Endodermal cell (in vitro differentiated cells): Measurements from ENCODE around the gene KRTAP21-1. TPM values are rescaled to one million over a fixed set of nuclear protein-coding genes. Genes with fewer than 3 reads are reported as not detected.

Experiments
- DNase-seq: peaks from one replicate; pipeline ENCODE4 v3.0.0-alpha.2; 2017
- H3K27ac ChIP-seq: 2 replicates; pipeline ENCODE4 v1.5.1; 2013; ENCODE audit warnings: mild to moderate bottlenecking, low read depth, low read length, moderate library complexity
- H3K27me3 ChIP-seq: 2 replicates; pipeline ENCODE4 v1.6.1; 2013; ENCODE audit warnings: mild to moderate bottlenecking, low read length, moderate library complexity; ENCODE audit not compliant: insufficient read depth, control insufficient read depth, poor library complexity, severe bottlenecking
- H3K36me3 ChIP-seq: 2 replicates; pipeline ENCODE4 v1.7.0; 2013; ENCODE audit warnings: mild to moderate bottlenecking, low read length, moderate library complexity; ENCODE audit not compliant: control insufficient read depth, insufficient read depth
- H3K4me1 ChIP-seq: one replicate; pipeline ENCODE4 v1.7.0; 2013; ENCODE audit warnings: low read length; ENCODE audit not compliant: control insufficient read depth, insufficient read depth
- H3K4me3 ChIP-seq: 2 replicates; pipeline ENCODE4 v1.5.1; 2013; ENCODE audit warnings: mild to moderate bottlenecking, low read length, moderate library complexity
- H3K9ac ChIP-seq: 2 replicates; pipeline ENCODE4 v1.6.1; 2013; ENCODE audit warnings: mild to moderate bottlenecking, low read length, moderate library complexity; ENCODE audit not compliant: poor library complexity, severe bottlenecking; ENCODE audit errors: extremely low read depth
- H3K9me3 ChIP-seq: 2 replicates; pipeline ENCODE4 v1.6.1; 2013; ENCODE audit warnings: mild to moderate bottlenecking, low read length, moderate library complexity; ENCODE audit not compliant: control insufficient read depth
- H3K27ac Mint-ChIP-seq: 2 replicates; pipeline ENCODE4 v1.8.0; 2020; ENCODE audit warnings: mixed read lengths
- H3K27me3 Mint-ChIP-seq: 2 replicates; pipeline ENCODE4 v1.8.0; 2021; ENCODE audit warnings: mild to moderate bottlenecking, mixed read lengths; ENCODE audit not compliant: insufficient read depth
- H3K36me3 Mint-ChIP-seq: 2 replicates; pipeline ENCODE4 v1.8.0; 2020; ENCODE audit warnings: low read depth, mixed read lengths
- H3K4me1 Mint-ChIP-seq: 2 replicates; pipeline ENCODE4 v1.8.0; 2020; ENCODE audit warnings: mixed read lengths
- H3K4me3 Mint-ChIP-seq: 2 replicates; pipeline ENCODE4 v1.8.0; 2020; ENCODE audit warnings: mild to moderate bottlenecking, moderate library complexity, mixed read lengths
- H3K9me3 Mint-ChIP-seq: 2 replicates; pipeline ENCODE4 v1.8.0; 2020; ENCODE audit warnings: mild to moderate bottlenecking, mixed read lengths
- WGBS, 2 experiments: methylation state at CpG; one replicate each; pipeline versions ENCODE4 v1.1.5 to v1.1.7; 2013; ENCODE audit warnings: missing lambda C conversion rate in 2 of 2, mixed read lengths in 1 of 2; ENCODE audit not compliant: insufficient coverage in 1 of 2, insufficient read length in 1 of 2; 5-methylcytosine and 5-hydroxymethylcytosine counted together
- total RNA-seq, 2 donors: library from RNA; stranded (reverse); fragmentation: NEBNext Ultra II Directional in 1 of 2; extraction: Animal tissue kit (Norgen Biotek cat#: 25700) in 1 of 2; gene quantifications; 2 replicates in 1 of 2; 3 replicates in 1 of 2; pipeline ENCODE4 v1.2.1, GENCODE V29; 2021
- TF ChIP-seq, protein P1 (sequence below): fragments of 200-600 bp; sonication (generic); conservative IDR thresholded peaks from 2 replicates; pipeline ENCODE4 v1.5.0; 2021; ENCODE audit warnings: antibody characterized with exemption, mild to moderate bottlenecking

KRTAP21-1 gene
- total RNA-seq, 2 donors from 2014 or later: not detected

DNA sequence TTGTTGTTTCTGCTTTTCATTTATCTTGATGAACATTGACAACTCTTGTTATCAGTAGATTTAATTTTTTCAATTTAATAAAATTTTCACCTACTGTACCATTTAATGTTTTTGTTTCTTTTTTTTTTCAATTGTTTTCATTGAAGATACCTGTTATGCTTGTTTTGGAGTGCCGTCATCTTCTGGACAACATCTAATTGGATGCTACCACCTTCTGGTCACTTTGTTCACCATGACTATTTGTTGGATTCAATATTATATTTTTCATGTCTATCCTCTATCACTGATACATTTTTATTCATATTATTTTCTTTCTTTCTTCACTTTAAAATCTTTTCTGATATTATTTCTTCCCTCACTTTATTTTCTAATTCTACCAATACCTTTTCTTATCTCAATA is 22.2 kb downstream of the KRTAP21-1 start:
- no peak overlapping the region for H3K27ac Mint-ChIP-seq
- Histone ChIP-seq H3K27me3 (no peaks in the 10 kb centered on the region), H3K27ac (no peak overlapping the region), H3K4me1 (no peaks in the 10 kb centered on the region), H3K9ac (no peak overlapping the region), H3K4me3 (no peak overlapping the region), H3K36me3 (no peaks in the 10 kb centered on the region), H3K9me3 (no peaks in the 10 kb centered on the region)
- 70% methylated on average over 1 of the region's 1 CpG; no CpG with 5 or more reads in 1 of the 2 experiments for WGBS, 2 experiments
- H3K36me3 Mint-ChIP-seq: no peaks in the 10 kb centered on the region
- peaks cover 23% of the 10 kb centered on the region for H3K9me3 Mint-ChIP-seq
- H3K27me3 Mint-ChIP-seq: no peaks in the 10 kb centered on the region
- TF ChIP-seq, protein P1, sequence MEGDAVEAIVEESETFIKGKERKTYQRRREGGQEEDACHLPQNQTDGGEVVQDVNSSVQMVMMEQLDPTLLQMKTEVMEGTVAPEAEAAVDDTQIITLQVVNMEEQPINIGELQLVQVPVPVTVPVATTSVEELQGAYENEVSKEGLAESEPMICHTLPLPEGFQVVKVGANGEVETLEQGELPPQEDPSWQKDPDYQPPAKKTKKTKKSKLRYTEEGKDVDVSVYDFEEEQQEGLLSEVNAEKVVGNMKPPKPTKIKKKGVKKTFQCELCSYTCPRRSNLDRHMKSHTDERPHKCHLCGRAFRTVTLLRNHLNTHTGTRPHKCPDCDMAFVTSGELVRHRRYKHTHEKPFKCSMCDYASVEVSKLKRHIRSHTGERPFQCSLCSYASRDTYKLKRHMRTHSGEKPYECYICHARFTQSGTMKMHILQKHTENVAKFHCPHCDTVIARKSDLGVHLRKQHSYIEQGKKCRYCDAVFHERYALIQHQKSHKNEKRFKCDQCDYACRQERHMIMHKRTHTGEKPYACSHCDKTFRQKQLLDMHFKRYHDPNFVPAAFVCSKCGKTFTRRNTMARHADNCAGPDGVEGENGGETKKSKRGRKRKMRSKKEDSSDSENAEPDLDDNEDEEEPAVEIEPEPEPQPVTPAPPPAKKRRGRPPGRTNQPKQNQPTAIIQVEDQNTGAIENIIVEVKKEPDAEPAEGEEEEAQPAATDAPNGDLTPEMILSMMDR: no peak
- no peak overlapping the region for H3K4me3 Mint-ChIP-seq
- no peak for DNase-seq
- H3K4me1 Mint-ChIP-seq: no peaks in the 10 kb centered on the region

- no peak overlapping the region for H3K9ac ChIP-seq
- H3K9me3 ChIP-seq: no peaks in the 10 kb centered on the region
- no peak overlapping the region for H3K27ac Mint-ChIP-seq
- H3K27me3 ChIP-seq: no peaks in the 10 kb centered on the region
- no peaks in the 10 kb centered on the region for H3K36me3 ChIP-seq
- H3K4me1 Mint-ChIP-seq: no peaks in the 10 kb centered on the region
- no peaks in the 10 kb centered on the region for H3K4me1 ChIP-seq
- no peak overlapping the region for H3K27ac ChIP-seq
- peaks cover 37% of the 10 kb centered on the region for H3K9me3 Mint-ChIP-seq
- TF ChIP-seq, protein P1: no peak
- no peaks in the 10 kb centered on the region for H3K27me3 Mint-ChIP-seq
- H3K36me3 Mint-ChIP-seq: no peaks in the 10 kb centered on the region
- no CpG with 5 or more reads among the region's 1 CpG for WGBS, 2 experiments
- H3K4me3 Mint-ChIP-seq: no peak overlapping the region
- no peak for DNase-seq
- no peak overlapping the region for H3K4me3 ChIP-seq
Observed at GRCh38 chr21:30726726-30727125, 28.5 kb downstream of the KRTAP21-1 start.

- Mint-ChIP-seq H3K27ac (no peak overlapping the region), H3K4me3 (no peak overlapping the region), H3K4me1 (no peaks in the 10 kb centered on the region), H3K27me3 (no peaks in the 10 kb centered on the region), H3K36me3 (no peaks in the 10 kb centered on the region), H3K9me3 (peaks cover 9% of the 10 kb centered on the region)
- H3K27me3 ChIP-seq: no peaks in the 10 kb centered on the region
- no peaks in the 10 kb centered on the region for H3K9me3 ChIP-seq
- H3K4me3 ChIP-seq: no peak overlapping the region
- no peak overlapping the region for H3K9ac ChIP-seq
- no peak overlapping the region for H3K27ac ChIP-seq
- TF ChIP-seq, protein P1: no peak
- H3K36me3 ChIP-seq: no peaks in the 10 kb centered on the region
- 94% methylated on average over 1 of the region's 1 CpG; no CpG with 5 or more reads in 1 of the 2 experiments for WGBS, 2 experiments
- no peaks in the 10 kb centered on the region for H3K4me1 ChIP-seq
- no peak for DNase-seq
Observed at GRCh38 chr21:30719401-30719800, 35.8 kb downstream of the KRTAP21-1 start.
